Caco-2 (cell line): ENCODE data around the gene KLF15. TPM values are rescaled to one million over a fixed set of nuclear protein-coding genes. Genes with fewer than 3 reads are reported as not detected.

Source experiments
- BruUV-seq: library from RNA; stranded (reverse); fragments of 400-500 nt; replicated peaks from 2 replicates; lab custom pipeline; 2021; lab: Mats Ljungman, UMichigan
- CTCF ChIA-PET: fragments of 300-600 bp; sonication (Branson Sonifier 250); formaldehyde crosslinking; loops from one replicate; lab custom pipeline; 2022; ENCODE audit warnings: antibody characterized with exemption; lab: Charles Lee
- POLR2A ChIA-PET: fragments of 300-600 bp; sonication (Branson Sonifier 250); formaldehyde crosslinking; loops from one replicate; lab custom pipeline; 2022; ENCODE audit warnings: antibody characterized with exemption; lab: Charles Lee
- DNase-seq, 2 experiments: peaks; one replicate each; pipeline versions ENCODE4 v3.0.0 to v3.0.0-alpha.2; 2020 to 2022
- H3K27me3 ChIP-seq: replicated peaks from 2 replicates; pipeline ENCODE4 v1.6.0; 2011; ENCODE audit warnings: low read length; ENCODE audit not compliant: control insufficient read depth, insufficient read depth
- H3K36me3 ChIP-seq: 2 replicates; pipeline ENCODE4 v1.5.1; 2011; ENCODE audit warnings: low read length; ENCODE audit not compliant: control insufficient read depth, insufficient read depth
- H3K4me1 ChIP-seq: fragments of 250-450 bp; sonication (Bioruptor Pico); 2 replicates; pipeline ENCODE4 v1.5.1; 2020; ENCODE audit warnings: mild to moderate bottlenecking
- H3K4me3 ChIP-seq: 2 replicates; pipeline ENCODE4 v1.5.1; 2011; ENCODE audit warnings: low read depth, mild to moderate bottlenecking, control low read depth, low read length
- H3K9me3 ChIP-seq: fragments of 250-450 bp; sonication (Bioruptor Pico); 2 replicates; pipeline ENCODE4 v1.5.1; 2020; ENCODE audit warnings: mild to moderate bottlenecking, moderate library complexity
- H3K27ac Mint-ChIP-seq: one replicate; pipeline ENCODE4 v1.8.0; 2022; ENCODE audit warnings: mixed read lengths; ENCODE audit not compliant: unreplicated experiment
- H3K27me3 Mint-ChIP-seq: one replicate; pipeline ENCODE4 v1.8.0; 2022; ENCODE audit warnings: mixed read lengths; ENCODE audit not compliant: insufficient read depth, unreplicated experiment
- H3K36me3 Mint-ChIP-seq: one replicate; pipeline ENCODE4 v1.8.0; 2022; ENCODE audit warnings: mild to moderate bottlenecking, mixed read lengths; ENCODE audit not compliant: insufficient read depth, unreplicated experiment
- H3K4me1 Mint-ChIP-seq: one replicate; pipeline ENCODE4 v1.8.0; 2022; ENCODE audit warnings: low read depth, mixed read lengths; ENCODE audit not compliant: unreplicated experiment
- H3K4me3 Mint-ChIP-seq: one replicate; pipeline ENCODE4 v1.8.0; 2022; ENCODE audit warnings: mild to moderate bottlenecking, moderate library complexity, mixed read lengths; ENCODE audit not compliant: unreplicated experiment
- H3K9me3 Mint-ChIP-seq: one replicate; pipeline ENCODE4 v1.8.0; 2022; ENCODE audit warnings: mixed read lengths; ENCODE audit not compliant: unreplicated experiment
- intact Hi-C: fragments of 100-400 bp; cut with micrococcal nuclease; formaldehyde crosslinking; loops from one replicate; pipeline ENCODE4 v1.10.0; 2022; ENCODE audit not compliant: unreplicated experiment
- total RNA-seq: library from RNA; stranded (reverse); gene quantifications from 2 replicates; pipeline ENCODE4 v1.2.3, GENCODE V29; 2022
- TF ChIP-seq, protein P1 (sequence below), 2 experiments: fragments of 200-600 bp in 1 of 2; IDR thresholded peaks; 1 replicate in 1 of 2; 2 replicates in 1 of 2; pipeline versions ENCODE4 v1.5.1 to v1.8.0; 2011 to 2022; ENCODE audit warnings: antibody characterized with exemption in 1 of 2, control low read depth in 1 of 2, inconsistent platforms in 1 of 2, low read depth in 1 of 2, low read length in 1 of 2, mild to moderate bottlenecking in 1 of 2, moderate library complexity in 1 of 2; ENCODE audit not compliant: insufficient read depth in 1 of 2, severe bottlenecking in 1 of 2, unreplicated experiment in 1 of 2

Gene KLF15
- total RNA-seq, 1 experiment from 2014 or later, result 2.7 TPM

GRCh38 chr3:126351086-126351770, 6.0 kb downstream of the KLF15 start:
- peaks cover 4% of the 10 kb centered on the region; the same call in 1 of the 2 replicates for H3K4me1 ChIP-seq
- no peak overlapping the region for H3K4me3 ChIP-seq
- Mint-ChIP-seq H3K27ac (no peak overlapping the region), H3K27me3 (no peaks in the 10 kb centered on the region), H3K4me3 (no peak overlapping the region), H3K36me3 (peaks cover 4% of the 10 kb centered on the region), H3K4me1 (peaks cover 7% of the 10 kb centered on the region), H3K9me3 (no peaks in the 10 kb centered on the region)
- intact Hi-C loops, result no loop called here
- no peaks in the 10 kb centered on the region for H3K27me3 ChIP-seq
- H3K9me3 ChIP-seq, result no peaks in the 10 kb centered on the region
- no peaks in the 10 kb centered on the region for H3K36me3 ChIP-seq
- TF ChIP-seq, protein P1, sequence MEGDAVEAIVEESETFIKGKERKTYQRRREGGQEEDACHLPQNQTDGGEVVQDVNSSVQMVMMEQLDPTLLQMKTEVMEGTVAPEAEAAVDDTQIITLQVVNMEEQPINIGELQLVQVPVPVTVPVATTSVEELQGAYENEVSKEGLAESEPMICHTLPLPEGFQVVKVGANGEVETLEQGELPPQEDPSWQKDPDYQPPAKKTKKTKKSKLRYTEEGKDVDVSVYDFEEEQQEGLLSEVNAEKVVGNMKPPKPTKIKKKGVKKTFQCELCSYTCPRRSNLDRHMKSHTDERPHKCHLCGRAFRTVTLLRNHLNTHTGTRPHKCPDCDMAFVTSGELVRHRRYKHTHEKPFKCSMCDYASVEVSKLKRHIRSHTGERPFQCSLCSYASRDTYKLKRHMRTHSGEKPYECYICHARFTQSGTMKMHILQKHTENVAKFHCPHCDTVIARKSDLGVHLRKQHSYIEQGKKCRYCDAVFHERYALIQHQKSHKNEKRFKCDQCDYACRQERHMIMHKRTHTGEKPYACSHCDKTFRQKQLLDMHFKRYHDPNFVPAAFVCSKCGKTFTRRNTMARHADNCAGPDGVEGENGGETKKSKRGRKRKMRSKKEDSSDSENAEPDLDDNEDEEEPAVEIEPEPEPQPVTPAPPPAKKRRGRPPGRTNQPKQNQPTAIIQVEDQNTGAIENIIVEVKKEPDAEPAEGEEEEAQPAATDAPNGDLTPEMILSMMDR (IDR thresholded peaks at IDR 0.05; ENCODE audit: insufficient read depth in 1 of 2, low read depth in 1 of 2, low read length in 1 of 2, severe bottlenecking in 1 of 2, unreplicated experiment in 1 of 2), result no peak
- ChIA-PET POLR2A (no interaction called here), CTCF (no interaction called here)
- DNase-seq, result peak in 1 of 2 experiments; percentile 25
- BruUV-seq, result no TSS peak

DNA sequence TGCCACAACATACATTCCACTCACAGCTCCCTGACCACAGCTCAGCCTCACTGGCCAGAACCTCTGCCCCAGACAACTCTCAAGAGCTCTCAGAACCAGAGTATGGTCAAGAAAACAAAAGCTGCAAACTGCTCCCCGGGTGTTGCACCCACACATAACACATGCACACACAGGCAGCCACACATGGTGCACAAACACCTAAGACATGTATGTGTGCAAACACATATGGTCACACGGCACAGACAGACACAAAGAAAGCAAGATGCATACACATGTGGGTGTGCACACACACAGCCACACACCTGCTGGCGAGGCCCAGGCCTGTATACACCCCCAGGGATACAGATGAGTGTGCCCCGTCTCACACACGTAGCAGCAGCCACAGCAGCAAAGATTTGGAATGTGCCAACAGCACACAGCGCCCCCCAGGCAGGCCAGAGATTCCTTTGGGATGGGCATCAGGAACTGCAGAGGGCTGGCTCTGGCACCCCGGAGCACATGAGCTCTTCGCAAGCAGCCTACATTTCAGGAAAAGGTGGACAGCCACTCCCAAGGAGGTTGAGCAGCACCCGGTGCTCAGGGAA, 6.6 kb downstream of the KLF15 start:
- H3K4me1 ChIP-seq, result peaks cover 3% of the 10 kb centered on the region; the same call in 1 of the 2 replicates
- CTCF ChIA-PET, result no interaction called here
- H3K9me3 Mint-ChIP-seq, result no peaks in the 10 kb centered on the region
- no peaks in the 10 kb centered on the region for H3K9me3 ChIP-seq
- H3K36me3 Mint-ChIP-seq, result no peaks in the 10 kb centered on the region
- no peak overlapping the region for H3K4me3 ChIP-seq
- intact Hi-C loops, result no loop called here
- no TSS peak for BruUV-seq
- no peak for DNase-seq
- H3K4me3 Mint-ChIP-seq, result no peak overlapping the region
- no peak overlapping the region for H3K27ac Mint-ChIP-seq
- TF ChIP-seq, protein P1 (IDR thresholded peaks at IDR 0.05; ENCODE audit: insufficient read depth in 1 of 2, low read depth in 1 of 2, low read length in 1 of 2, severe bottlenecking in 1 of 2, unreplicated experiment in 1 of 2), result no peak
- no peaks in the 10 kb centered on the region for H3K27me3 Mint-ChIP-seq
- no peaks in the 10 kb centered on the region for H3K36me3 ChIP-seq
- no peaks in the 10 kb centered on the region for H3K27me3 ChIP-seq
- H3K4me1 Mint-ChIP-seq, result peaks cover 5% of the 10 kb centered on the region
- POLR2A ChIA-PET, result no interaction called here

DNA sequence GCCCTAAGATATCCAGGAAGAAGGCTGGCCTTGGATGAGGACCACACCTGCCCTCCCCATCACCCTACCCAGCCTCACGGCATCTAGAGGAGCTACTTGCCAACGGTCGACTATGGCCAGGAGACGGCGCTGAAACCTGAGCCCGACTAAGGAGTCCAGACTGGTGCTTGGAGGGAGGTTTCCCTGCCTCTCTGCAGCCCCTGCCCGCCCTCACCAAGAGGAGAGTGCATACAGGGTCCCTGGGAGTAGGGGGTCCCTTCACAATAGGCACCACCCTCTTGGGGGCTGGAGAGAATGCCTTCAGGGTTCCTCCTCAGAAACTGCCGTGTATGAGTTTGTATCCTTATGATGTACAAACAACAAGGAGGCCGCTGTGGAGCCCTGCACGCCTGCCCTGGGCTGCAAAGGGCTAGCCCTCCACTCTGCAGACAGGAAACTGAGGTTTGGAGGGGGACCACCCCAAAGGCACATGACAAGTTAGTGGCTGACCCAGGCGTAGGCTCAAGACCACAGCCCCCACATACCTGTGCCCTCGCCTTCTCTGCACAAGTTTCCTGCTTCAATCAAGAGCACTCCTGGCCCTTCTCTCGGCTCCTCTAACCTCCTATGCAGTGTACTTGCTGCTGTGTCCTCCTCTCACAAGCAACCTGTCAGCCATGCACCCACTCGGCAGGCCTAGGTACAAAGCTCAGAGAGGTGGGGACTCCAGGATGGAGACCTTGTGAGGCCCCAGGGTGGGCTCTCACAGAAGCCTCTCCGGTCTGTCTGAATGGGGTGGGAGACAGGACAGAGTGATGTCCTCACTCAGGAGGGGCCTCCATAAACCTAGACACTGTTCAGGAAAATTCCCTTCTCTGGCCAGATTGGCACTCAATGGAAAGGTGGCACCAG, 7.4 kb downstream of the KLF15 start:
- Mint-ChIP-seq H3K36me3 (no peaks in the 10 kb centered on the region), H3K27me3 (no peaks in the 10 kb centered on the region), H3K9me3 (no peaks in the 10 kb centered on the region), H3K4me3 (no peak overlapping the region), H3K4me1 (no peaks in the 10 kb centered on the region), H3K27ac (no peak overlapping the region)
- no TSS peak for BruUV-seq
- no peaks in the 10 kb centered on the region for H3K27me3 ChIP-seq
- TF ChIP-seq, protein P1 (IDR thresholded peaks at IDR 0.05; ENCODE audit: insufficient read depth in 1 of 2, low read depth in 1 of 2, low read length in 1 of 2, severe bottlenecking in 1 of 2, unreplicated experiment in 1 of 2), result no peak
- intact Hi-C loops, result no loop called here
- POLR2A ChIA-PET, result no interaction called here
- no peaks in the 10 kb centered on the region for H3K4me1 ChIP-seq
- no peak overlapping the region for H3K4me3 ChIP-seq
- DNase-seq, result peak in 1 of 2 experiments; percentile 25
- no peaks in the 10 kb centered on the region for H3K36me3 ChIP-seq
- no peaks in the 10 kb centered on the region for H3K9me3 ChIP-seq
- CTCF ChIA-PET, result no interaction called here
